Ovary (tissue), 3 donors: Measurements from ENCODE around the gene MDFI.

Experiments
- CTCF ChIP-seq, 3 donors: fragments of 450-650 bp in 2 of 3; fragments of 200-600 bp in 1 of 3; IDR thresholded peaks; one replicate each; pipeline versions ENCODE4 v1.5.1 to v1.8.0; 2016 to 2022; ENCODE audit warnings: antibody characterized with exemption in 3 of 3, mild to moderate bottlenecking in 1 of 3
- EP300 ChIP-seq: sonication (generic); formaldehyde crosslinking; IDR thresholded peaks from one replicate; pipeline ENCODE4 v1.6.1; 2017; ENCODE audit warnings: antibody characterized with exemption
- POLR2A ChIP-seq: fragments of 450-650 bp; IDR thresholded peaks from one replicate; pipeline ENCODE4 v1.6.1; 2017; ENCODE audit warnings: antibody characterized with exemption, mild to moderate bottlenecking, moderate library complexity
- donor health status: DM: no; HTN: no; CAD: no.

DNA sequence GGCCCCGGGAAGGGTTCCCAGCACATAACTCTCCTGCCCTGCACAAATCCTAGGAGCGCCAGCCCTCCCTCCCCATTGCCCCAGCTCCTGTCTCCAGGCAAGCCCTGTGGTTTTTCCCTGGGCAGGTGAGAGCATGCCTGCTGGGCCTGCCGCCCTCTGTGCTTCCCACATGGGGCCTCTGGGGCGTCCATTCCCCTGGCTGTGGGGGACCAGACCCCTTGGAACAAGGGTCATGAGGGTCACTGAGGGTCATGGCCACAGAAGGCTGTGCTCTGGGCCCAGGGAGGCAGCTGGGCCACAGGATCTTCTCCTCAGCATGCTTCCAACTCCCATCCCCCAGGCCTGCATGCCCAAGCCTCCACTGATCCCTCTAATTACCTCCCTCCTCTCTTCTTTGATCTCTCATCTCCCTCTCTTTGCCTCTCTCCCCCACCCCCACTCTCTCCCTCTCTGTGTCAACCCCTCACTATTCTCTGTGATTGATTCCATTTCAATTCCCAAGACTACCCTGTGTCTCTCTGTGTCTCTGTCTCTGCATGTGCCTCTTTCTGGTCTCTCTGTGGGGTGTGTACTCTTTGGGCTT, 6.1 kb downstream of the MDFI start:
- TF ChIP-seq EP300: no peak
- TF ChIP-seq POLR2A: no peak
- no peak for TF ChIP-seq CTCF (IDR thresholded peaks at IDR 0.05)
